NAMALWA (cell line): Measurements from ENCODE around the gene FAM169A.
"Not testable (repeated sequence)": the region's sequence is repeated elsewhere in the genome, so short reads cannot be mapped to it uniquely, and the experiment has no call there.

Experiments used
- DNase-seq: peaks from one replicate; pipeline ENCODE4 v3.0.0-alpha.2; 2015; ENCODE audit warnings: low spot score

The FAM169A gene, protein sequence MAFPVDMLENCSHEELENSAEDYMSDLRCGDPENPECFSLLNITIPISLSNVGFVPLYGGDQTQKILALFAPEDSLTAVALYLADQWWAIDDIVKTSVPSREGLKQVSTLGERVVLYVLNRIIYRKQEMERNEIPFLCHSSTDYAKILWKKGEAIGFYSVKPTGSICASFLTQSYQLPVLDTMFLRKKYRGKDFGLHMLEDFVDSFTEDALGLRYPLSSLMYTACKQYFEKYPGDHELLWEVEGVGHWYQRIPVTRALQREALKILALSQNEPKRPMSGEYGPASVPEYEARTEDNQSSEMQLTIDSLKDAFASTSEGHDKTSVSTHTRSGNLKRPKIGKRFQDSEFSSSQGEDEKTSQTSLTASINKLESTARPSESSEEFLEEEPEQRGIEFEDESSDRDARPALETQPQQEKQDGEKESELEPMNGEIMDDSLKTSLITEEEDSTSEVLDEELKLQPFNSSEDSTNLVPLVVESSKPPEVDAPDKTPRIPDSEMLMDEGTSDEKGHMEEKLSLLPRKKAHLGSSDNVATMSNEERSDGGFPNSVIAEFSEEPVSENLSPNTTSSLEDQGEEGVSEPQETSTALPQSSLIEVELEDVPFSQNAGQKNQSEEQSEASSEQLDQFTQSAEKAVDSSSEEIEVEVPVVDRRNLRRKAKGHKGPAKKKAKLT

DNA sequence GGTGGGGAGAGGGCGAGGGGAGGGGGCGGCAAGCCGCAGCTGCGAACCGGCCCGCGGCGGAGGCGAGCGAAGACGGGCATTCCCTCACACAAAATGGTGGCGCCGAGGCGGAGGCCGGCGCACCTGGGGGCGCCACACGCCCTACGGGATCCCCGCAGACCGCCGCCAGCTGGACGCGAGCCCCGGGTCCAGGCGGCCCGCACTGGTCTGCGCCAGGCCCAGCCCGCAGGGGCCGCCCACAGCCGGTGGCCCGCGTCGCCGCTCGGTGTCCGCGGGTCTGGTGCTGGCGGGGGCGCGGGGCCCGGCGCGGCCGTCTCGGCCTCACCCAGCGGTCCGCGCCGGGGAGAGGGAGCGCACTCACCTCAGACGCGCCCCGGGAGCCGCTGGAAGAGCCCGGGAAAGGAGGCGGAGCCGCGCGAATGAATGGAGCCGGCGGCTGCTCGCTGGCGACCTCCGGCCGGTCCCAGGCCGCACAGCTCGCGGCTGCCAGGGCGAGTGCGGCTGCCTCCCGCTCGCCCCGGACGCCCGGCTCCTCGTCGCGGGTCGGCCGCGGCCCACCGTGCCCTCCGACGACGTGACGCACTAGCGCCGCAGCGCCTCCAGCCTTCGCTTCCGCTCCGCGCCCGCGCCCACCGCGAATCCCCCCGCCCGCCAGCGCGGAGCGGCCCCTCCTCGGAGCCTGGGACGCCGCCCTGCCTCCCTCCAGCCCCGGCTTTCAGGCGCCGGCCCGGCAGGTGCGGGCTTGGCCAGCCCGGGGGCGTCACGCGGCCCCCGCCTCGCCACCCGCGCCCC lies at the start of gene FAM169A:
TSS of gene FAM169A (minus strand) at position 584 of the 792 bp plus-strand sequence. CDS start 24,711 bp downstream, outside the sequence.
- DNase-seq, result no peak

DNA sequence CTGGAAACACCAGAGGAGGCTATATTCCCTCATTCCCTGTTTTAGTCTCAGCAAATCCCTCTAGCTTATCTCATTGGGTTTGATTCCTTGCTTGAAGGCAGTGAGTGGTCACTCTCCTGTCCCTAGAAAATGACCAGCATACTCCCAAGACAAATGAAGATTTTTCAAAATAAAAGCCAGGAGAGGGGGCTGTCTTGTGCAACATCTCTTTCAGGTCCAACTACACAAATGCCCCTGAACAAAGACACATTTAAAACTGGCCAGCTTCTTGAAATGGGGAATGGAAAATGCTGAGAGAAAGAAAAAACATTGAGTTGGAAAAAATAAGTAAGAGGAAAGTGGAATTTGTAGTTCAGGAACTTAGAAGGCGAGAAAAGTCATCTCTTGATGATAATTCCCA lies 49.3 kb upstream of the FAM169A start:
- DNase-seq, result no peak

DNA sequence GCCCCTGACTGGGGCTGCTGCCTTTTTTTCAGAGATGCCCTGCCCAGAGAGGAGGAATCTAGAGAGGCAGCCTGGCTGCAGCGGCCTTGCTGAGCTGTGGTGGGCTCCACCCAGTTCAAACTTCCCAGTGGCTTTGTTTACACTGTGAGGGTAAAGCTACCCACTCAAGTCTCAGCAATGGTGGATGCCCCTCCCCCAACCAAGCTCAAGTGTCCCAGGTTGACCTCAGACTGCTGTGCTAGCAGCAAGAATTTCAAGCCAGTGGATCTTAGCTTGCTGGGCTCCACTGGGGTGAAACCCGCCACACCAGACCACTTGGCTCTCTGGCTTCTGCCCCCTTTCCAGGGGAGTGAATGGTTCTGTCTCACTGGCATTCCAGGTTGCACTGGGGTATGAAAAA lies 45.2 kb upstream of the FAM169A start:
- DNase-seq, result not testable (repeated sequence)

DNA sequence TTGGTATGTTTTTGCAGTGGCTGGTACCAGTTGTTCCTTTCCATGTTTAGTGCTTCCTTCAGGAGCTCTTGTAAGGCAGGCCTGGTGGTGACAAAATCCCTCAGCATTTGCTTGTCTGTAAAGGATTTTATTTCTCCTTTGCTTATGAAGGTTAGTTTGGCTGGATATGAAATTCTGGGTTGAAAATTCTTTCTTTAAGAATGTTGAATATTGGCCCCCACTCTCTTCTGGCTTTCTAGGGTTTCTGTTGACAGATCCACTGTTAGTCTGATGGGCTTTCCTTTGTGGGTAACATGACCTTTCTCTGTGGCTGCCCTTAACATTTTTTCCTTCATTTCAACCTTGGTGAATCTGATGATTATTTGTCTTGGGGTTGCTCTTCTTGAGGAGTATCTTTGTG lies 43.7 kb upstream of the FAM169A start:
- not testable (repeated sequence) for DNase-seq

DNA sequence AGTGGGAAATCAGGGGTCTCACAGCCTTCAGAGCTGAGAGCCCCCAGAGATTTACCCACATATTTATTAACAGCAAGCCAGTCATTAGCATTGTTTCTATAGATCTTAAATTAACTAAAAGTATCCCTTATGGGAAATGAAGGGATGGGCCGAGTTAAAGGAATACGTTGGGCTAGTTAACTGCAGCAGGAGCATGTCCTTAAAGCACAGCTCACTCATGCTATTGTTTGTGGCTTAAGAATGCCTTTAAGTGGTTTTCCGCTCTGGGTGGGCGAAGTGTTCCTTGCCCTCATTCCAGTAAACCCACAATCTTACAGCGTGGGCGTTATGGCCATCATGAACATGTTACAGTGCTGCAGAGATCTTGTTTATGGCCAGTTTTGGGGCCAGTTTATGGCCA lies 42.0 kb upstream of the FAM169A start:
- not testable (repeated sequence) for DNase-seq

DNA sequence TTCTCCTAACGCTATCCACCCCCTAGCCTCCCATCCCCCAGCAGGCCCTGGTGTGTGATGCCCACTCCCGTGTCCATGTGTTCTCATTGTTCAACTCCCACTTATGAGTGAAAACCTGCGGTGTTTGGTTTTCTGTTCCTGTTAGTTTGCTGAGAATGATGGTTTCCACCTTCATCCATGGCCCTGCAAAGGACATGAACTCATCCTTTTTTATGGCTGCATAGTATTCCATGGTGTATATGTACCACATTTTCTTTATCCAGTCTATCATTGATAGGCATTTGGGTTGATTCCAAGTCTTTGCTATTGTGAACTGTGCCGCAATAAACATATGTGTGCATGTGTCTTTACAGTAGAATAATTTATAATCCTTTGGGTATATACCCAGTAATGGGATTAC lies 38.5 kb upstream of the FAM169A start:
- DNase-seq, result not testable (repeated sequence)

DNA sequence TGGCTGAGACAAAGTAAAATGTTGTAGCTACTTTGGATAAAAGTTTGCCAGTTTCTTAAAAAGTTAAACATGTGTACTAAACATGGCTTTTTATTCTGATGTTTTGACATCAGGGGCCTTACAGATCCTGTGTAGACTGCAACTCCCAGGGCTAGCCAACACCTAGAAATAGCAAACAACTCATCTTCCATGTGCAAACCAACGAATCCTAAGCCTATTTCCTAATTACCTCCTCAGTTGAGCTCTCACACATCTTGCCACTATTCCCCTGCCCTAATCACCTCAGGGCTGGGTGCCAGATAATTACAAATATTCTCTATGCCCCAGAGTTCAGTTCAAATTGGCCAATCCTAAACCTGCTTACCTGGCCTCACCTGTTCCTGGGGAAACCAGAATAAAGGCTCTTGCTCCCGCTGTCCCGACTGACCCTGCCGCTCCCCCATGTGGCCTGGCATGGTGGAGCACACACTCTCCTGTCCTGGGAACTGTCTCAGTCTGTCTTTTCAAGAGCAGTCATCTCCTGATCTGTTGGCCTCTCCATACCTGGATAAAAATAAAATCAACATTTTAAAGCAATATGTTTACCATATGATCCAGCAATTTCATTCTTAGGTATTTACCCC lies 37.1 kb upstream of the FAM169A start:
- no peak for DNase-seq

DNA sequence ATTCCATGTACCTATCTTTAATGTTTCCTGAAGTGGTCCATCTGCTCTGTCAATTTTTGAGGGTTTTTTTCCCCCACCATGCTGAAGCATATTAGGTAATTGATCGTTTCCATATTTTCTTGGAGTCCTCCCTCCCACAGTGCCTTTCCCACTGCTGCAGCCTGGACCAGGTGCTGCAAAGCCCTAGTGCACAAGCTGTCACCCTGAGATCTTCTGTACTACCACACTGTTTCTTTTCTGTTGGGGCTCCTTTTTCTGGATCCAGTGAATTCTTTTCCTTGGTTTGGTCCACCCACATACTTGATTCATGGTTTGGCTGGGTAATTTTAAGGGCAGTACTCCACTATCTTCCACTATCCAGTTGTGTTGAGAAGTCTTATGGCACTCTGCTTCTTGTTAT lies 30.9 kb upstream of the FAM169A start:
- DNase-seq, result no peak

DNA sequence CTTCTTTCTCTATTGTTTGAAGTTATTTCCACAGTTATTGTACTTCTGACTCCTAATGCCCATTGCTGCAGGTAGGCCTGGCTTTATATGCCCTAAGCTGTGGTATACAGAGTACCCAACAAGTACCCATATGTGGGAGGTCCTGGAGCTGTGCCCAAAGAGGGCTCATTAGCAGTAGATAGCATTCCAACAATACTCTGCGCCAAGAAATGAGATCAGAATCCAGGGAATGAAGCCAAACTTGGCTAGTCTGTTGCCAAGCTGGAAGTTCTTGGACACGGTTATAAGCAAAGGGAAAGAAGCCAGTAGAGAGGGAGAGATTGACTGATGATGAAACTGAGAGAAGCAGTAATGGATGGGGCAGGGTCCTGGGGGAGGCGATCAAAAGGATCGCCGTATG lies 29.7 kb upstream of the FAM169A start:
- DNase-seq, result no peak

DNA sequence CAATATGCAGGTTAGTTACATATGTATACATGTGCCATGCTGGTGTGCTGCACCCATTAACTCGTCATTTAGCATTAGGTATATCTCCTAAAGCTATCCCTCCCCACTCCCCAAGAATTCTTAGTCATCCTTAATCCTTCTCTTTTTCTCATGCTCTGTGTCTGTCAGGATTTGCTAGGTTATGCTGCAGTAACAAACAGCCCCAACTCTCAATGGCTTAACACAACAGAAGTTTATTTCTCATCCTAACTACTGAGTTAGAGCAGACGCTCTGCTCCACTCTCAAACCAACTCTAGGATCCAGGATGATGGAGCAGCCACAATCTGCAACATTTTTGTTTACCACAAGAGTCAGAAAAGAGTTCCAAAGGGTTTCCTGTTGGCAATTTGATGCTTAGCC lies 28.2 kb upstream of the FAM169A start:
- no peak for DNase-seq

DNA sequence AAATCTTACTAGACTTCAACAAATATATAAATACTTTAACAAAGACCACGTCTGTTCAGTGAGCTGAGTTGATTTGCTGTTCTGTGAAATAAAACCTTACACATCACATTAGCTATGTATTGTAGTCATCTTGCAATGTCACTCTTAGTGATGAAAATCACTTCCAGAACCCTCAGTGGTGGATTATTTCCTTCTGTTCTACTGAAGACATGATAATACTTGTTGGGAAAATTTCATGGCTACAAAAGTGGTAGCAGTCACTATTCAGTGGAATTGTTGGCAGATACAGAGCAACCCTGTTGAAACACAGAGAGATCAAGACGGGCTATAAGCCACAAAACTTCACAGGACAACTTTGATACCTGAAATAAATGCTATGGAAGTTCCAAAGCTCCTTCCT lies 26.7 kb upstream of the FAM169A start:
- no peak for DNase-seq

DNA sequence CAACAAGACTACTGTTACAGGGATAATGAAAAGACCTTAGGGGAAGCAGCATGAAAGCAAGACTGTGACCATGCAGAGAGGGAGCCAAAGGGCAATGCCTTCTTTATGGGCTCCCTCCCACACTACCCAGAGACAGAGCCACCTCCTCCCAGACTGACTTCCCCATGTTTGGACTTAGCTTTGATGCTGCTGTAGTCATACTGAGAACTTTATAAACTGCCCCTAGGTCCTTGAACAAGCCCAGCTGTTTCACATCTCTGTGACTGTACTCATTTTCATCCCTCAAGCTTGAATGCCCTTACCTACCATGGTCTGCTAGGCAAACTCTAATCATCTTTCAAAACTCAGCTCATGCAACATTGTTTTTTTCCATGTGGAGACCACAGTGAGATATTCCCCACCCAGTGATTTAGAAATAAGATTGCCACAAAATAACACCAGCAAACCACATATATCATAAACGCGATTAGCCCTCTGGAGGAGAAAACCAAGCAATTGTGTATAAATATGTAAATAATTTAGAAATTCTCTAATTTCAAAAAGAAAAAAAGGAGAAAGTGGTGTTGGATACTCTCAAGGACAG lies 23.4 kb upstream of the FAM169A start:
- DNase-seq, result no peak

DNA sequence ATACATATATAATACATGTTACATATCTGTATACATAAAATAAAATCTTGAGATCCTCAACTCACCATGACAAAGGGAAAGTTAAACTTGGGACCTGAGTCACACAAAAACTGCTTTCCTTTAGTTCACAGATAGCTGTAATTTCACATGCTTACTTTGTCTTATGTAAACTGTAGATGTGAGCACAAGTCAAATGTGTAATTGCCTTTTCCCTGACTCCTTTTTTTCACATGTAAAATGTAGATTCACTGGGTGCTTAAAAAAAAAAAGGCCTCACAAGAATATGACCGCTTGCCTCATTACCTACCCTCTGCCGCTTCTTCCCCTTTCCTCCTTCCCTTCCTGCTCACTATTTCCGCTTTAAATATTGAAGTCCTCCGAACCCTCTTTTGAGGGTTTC lies 21.9 kb upstream of the FAM169A start:
- no peak for DNase-seq

DNA sequence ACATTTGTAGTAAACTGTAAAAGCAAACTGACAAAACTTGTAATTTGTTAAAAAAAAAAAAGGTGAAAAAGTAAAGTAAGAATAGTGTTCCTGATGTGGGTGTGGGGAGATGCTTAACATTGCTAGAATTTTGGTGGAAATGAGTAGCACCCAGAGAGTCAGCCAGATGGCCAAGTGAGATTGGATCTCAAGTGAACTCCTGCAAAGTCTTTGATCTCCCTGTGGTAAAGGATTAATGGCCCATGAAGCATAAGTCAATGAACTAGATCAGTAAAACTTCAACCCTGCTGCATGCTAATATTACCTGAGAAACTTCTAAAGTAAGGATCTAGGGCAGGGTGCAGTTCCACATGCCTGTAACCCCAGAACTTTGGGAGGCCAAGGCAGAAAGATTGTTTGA lies 19.0 kb upstream of the FAM169A start:
- no peak for DNase-seq

DNA sequence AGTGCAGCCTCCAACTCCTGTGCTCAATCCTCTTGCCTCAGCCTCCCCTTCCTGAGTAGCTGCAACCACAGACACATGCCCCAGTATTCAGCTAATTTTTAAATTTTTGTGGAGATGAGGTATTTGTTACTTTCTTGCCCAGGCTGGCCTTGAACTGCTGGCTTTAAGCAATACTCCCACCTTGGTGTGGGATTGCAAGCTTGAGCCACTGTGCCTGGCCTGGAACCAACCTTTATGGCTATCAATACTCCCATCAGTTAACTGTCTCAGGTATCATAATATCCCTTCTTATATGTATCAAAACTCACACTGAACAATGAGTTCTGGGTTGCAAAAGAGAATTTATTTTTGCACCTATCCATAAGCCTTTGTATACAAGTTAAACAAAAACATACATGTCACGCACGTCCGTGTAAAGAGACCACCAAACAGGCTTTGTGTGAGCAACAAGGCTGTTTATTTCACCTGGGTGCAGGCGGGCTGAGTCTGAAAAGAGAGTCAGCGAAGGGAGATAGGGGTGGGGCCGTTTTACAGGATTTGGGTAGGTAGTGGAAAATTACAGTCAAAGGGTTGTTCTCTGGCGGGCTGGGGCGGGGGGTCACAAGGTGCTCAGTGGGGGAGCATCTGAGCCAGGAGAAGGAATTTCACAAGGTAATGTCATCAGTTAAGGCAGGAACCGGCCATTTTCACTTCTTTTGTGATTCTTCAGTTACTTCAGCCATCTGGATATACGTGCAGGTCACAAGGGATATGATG lies 16.4 kb upstream of the FAM169A start:
- not testable (repeated sequence) for DNase-seq

DNA sequence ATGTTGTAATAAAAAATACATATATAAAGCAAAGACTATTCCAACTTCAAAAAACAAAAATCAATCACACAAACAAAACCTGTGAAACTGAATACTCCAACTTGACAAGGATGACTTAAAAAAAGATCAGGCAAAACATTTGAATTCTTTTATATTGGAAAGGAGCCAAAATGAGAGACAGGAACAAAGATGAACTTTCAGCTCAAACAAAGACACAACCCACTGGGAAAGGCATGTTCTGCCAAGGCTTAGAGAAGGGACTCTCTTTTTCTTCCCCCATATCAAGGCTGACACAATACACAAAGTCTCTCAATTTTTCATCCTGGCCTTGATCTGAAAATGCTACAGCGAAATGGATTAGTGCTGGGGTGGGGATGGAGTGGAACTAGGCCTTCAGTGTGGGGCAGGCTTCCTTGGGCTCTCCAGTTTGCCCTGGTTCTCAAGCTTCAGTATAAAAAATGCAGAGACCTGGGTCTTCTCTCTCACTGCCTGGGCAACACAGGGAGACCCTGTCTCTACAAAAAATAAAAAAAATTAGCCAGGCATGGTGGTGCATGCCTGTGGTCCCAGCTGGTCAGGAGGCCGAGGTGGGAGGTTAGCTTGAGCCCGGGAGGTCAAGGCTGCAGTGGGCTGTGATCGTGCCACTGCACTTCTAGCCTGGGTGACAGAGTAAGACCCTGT lies 11.6 kb upstream of the FAM169A start:
- DNase-seq, result no peak

DNA sequence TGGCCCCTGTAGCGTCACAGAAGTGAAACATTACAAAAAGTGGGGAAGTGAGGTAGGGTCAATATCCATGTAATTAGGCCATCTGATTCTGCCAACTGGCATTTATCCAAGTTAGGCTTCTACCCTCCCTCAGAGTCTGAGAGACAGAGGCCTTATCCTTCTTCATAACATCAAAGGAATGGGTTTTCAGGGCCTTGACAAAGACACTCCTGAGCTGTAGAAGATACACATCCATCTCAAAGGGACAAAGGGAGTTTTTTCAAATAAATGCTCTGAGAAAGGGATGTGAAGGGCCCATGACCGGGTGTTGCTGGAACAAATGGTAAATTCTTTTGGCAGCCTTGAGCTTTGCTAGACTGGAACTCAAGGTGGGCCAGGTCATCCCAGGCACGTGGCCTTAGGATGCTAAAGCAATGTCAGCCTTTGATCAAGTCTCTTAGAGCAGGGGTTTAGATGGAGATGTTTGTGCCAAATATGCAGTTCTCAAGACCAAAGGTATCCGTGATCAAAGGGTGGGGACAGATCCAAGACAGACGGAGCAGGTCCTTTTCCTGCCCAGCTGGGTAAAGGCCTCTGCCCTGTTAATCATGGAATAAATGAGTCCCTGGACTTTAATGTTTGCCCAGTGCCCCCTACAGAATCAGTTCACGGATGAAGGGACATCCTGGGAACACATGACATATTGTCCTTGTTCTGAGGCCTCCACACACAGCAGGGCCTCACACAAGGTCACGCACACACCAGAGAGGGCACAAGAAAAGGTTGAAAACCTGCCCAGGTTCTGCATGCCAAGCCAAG lies 10.0 kb upstream of the FAM169A start:
- no peak for DNase-seq

DNA sequence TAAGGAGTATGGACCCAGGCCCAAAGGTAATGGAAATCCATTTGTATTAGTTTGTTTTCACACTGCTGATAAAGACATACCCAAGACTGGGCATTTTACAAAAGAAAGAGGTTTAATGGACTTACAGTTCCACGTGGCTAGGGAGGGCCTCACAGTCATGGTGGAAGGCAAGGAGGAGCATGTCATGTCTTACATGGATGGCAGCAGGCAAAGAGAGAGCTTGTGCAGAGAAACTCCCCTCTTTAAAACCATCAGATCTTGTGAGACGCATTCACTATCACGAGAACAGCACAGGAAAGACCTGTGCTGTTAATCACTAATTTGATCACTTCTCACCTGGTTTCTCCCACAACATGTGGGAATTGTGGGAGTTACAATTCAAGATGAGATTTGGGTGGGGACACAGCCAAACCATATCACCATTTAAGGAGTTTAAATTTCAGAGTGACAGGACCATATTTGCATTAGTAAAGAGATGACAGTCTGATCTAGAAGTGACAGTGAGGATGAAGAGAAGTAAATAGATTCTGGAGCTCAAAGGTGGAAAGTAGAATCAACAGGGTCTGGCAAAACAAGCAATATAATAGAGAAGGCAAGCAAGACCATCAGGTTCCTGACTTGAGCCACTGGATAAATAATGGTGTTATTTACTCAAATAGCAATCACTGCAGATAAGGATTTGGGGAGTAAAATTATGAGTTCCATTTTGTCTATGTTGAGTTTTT lies 7.5 kb upstream of the FAM169A start:
- DNase-seq, result no peak
